OCI-LY1 (cell line): Measurements from ENCODE around the gene SLC9A8.

Source experiments
- H2AFZ ChIP-seq: fragments of 200-600 bp; sonication (generic), shearing (Covaris generic); 2 replicates; pipeline ENCODE4 v1.6.0; 2014; ENCODE audit warnings: antibody characterized with exemption, mild to moderate bottlenecking, low read length
- H3F3A ChIP-seq: fragments of 200-600 bp; sonication (generic), shearing (Covaris generic); 2 replicates; pipeline ENCODE4 v1.6.0; 2014; ENCODE audit warnings: mild to moderate bottlenecking, antibody characterized with exemption, low read length, moderate library complexity; ENCODE audit not compliant: insufficient read depth
- H3K27ac ChIP-seq: fragments of 200-600 bp; sonication (generic); 2 replicates; pipeline ENCODE4 v1.5.1; 2014; ENCODE audit warnings: low read length, mixed run types, mild to moderate bottlenecking, low read depth; ENCODE audit not compliant: poor library complexity, severe bottlenecking
- H3K27me3 ChIP-seq: fragments of 200-600 bp; sonication (generic); 2 replicates; pipeline ENCODE4 v1.6.0; 2014; ENCODE audit warnings: antibody characterized with exemption, mild to moderate bottlenecking, low read length, moderate library complexity; ENCODE audit not compliant: insufficient read depth
- H3K36me3 ChIP-seq: fragments of 200-600 bp; sonication (generic); 2 replicates; pipeline ENCODE4 v1.6.1; 2014; ENCODE audit warnings: mild to moderate bottlenecking, antibody characterized with exemption, low read length, moderate library complexity, mixed read lengths; ENCODE audit not compliant: insufficient read depth
- H3K4me1 ChIP-seq: fragments of 200-600 bp; sonication (generic); 2 replicates; pipeline ENCODE4 v1.5.1; 2014; ENCODE audit warnings: mild to moderate bottlenecking, low read length, moderate library complexity; ENCODE audit not compliant: insufficient read depth, severe bottlenecking
- H3K4me2 ChIP-seq: fragments of 200-600 bp; sonication (generic), shearing (Covaris generic); 2 replicates; pipeline ENCODE4 v1.6.1; 2014; ENCODE audit warnings: low read length
- H3K4me3 ChIP-seq: fragments of 200-600 bp; sonication (generic); 2 replicates; pipeline ENCODE4 v1.5.1; 2014; ENCODE audit warnings: low read length, low read depth, mild to moderate bottlenecking, mixed read lengths; ENCODE audit not compliant: poor library complexity, severe bottlenecking
- H3K79me2 ChIP-seq: fragments of 200-600 bp; shearing (Covaris generic); 2 replicates; pipeline ENCODE4 v1.6.1; 2016; ENCODE audit warnings: mixed run types, low read length, mixed read lengths; ENCODE audit not compliant: insufficient read depth
- H3K9ac ChIP-seq: fragments of 200-600 bp; sonication (generic), shearing (Covaris generic); 2 replicates; pipeline ENCODE4 v1.6.1; 2014; ENCODE audit warnings: mild to moderate bottlenecking, low read length, mixed read lengths
- H3K9me2 ChIP-seq: fragments of 200-600 bp; sonication (generic), shearing (Covaris generic); 2 replicates; pipeline ENCODE4 v1.6.1; 2014; ENCODE audit warnings: low read depth, mild to moderate bottlenecking, low read length, mixed read lengths
- H3K9me3 ChIP-seq: fragments of 200-600 bp; shearing (Covaris generic); 2 replicates; pipeline ENCODE4 v1.6.1; 2014; ENCODE audit warnings: low read length, mixed read lengths
- H4K20me1 ChIP-seq: fragments of 200-600 bp; sonication (generic), shearing (Covaris generic); 2 replicates; pipeline ENCODE4 v1.6.0; 2016; ENCODE audit warnings: mild to moderate bottlenecking, low read length; ENCODE audit not compliant: insufficient read depth
- EZH2 ChIP-seq: fragments of 200-600 bp; sonication (generic), shearing (Covaris generic); IDR thresholded peaks from 2 replicates; pipeline ENCODE4 v1.8.0; 2017; ENCODE audit warnings: borderline replicate concordance, mixed run types, mild to moderate bottlenecking, antibody characterized with exemption, low read length, moderate library complexity, mixed read lengths
- TF ChIP-seq, protein P1 (sequence below): fragments of 200-600 bp; sonication (generic), shearing (Covaris generic); IDR thresholded peaks from 2 replicates; pipeline ENCODE4 v1.5.1; 2017; ENCODE audit warnings: mild to moderate bottlenecking, antibody characterized with exemption, low read length, moderate library complexity, mixed read lengths

The SLC9A8 gene

DNA sequence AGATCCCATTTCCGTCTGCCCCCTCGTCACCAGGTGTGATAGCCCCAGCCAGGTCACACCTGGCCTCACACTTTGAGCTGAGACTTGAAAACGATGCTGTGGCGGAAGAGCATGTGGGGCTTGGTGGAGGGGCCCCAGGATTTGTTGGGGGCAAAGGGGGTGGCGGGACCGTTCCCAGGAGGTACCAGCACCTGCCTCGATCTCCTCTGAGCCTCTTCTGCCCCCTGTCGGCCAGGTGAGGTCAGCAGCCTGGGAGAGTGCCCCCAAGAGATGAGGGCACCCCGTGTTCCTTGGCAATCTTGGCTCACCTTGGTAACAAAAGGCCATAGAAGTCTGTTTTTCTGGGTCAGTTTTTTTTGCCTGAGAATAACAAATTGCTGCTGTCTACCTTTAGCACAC, 77.3 kb downstream of the SLC9A8 start:
- Histone ChIP-seq H3K27me3 (no peaks in the 10 kb centered on the region), H3K4me1 (peaks cover 48% of the 10 kb centered on the region), H3K36me3 (peaks cover 45% of the 10 kb centered on the region; the same call in 1 of the 2 replicates), H3K9me2 (no peaks in the 10 kb centered on the region), H3K9me3 (no peaks in the 10 kb centered on the region), H2AFZ (no peak overlapping the region), H3K4me2 (no peak overlapping the region), H3K9ac (no peak overlapping the region), H3K27ac (no peak overlapping the region), H4K20me1 (no peaks in the 10 kb centered on the region), H3K79me2 (no peaks in the 10 kb centered on the region), H3K4me3 (no peak overlapping the region), H3F3A (0 out of 2 replicates have a peak, but pooled peaks cover 3% of the 10 kb centered on the region)
- TF ChIP-seq, protein P1, sequence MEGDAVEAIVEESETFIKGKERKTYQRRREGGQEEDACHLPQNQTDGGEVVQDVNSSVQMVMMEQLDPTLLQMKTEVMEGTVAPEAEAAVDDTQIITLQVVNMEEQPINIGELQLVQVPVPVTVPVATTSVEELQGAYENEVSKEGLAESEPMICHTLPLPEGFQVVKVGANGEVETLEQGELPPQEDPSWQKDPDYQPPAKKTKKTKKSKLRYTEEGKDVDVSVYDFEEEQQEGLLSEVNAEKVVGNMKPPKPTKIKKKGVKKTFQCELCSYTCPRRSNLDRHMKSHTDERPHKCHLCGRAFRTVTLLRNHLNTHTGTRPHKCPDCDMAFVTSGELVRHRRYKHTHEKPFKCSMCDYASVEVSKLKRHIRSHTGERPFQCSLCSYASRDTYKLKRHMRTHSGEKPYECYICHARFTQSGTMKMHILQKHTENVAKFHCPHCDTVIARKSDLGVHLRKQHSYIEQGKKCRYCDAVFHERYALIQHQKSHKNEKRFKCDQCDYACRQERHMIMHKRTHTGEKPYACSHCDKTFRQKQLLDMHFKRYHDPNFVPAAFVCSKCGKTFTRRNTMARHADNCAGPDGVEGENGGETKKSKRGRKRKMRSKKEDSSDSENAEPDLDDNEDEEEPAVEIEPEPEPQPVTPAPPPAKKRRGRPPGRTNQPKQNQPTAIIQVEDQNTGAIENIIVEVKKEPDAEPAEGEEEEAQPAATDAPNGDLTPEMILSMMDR = peak; percentile 75
- no peak for TF ChIP-seq EZH2

GRCh38 chr20:49890471-49891361, 78.1 kb downstream of the SLC9A8 start:
- H3K27ac ChIP-seq = no peak overlapping the region
- peaks cover 38% of the 10 kb centered on the region; the same call in 1 of the 2 replicates for H3K36me3 ChIP-seq
- no peak overlapping the region for H3K9ac ChIP-seq
- no peak overlapping the region for H3K4me3 ChIP-seq
- H3K9me3 ChIP-seq = no peaks in the 10 kb centered on the region
- no peak for TF ChIP-seq EZH2
- TF ChIP-seq, protein P1 = no peak
- H3K4me2 ChIP-seq = no peak overlapping the region
- H2AFZ ChIP-seq = no peak overlapping the region
- no peaks in the 10 kb centered on the region for H3F3A ChIP-seq
- no peaks in the 10 kb centered on the region for H3K79me2 ChIP-seq
- H3K9me2 ChIP-seq = no peaks in the 10 kb centered on the region
- H3K4me1 ChIP-seq = peaks cover 40% of the 10 kb centered on the region
- H4K20me1 ChIP-seq = no peaks in the 10 kb centered on the region
- H3K27me3 ChIP-seq = no peaks in the 10 kb centered on the region

DNA sequence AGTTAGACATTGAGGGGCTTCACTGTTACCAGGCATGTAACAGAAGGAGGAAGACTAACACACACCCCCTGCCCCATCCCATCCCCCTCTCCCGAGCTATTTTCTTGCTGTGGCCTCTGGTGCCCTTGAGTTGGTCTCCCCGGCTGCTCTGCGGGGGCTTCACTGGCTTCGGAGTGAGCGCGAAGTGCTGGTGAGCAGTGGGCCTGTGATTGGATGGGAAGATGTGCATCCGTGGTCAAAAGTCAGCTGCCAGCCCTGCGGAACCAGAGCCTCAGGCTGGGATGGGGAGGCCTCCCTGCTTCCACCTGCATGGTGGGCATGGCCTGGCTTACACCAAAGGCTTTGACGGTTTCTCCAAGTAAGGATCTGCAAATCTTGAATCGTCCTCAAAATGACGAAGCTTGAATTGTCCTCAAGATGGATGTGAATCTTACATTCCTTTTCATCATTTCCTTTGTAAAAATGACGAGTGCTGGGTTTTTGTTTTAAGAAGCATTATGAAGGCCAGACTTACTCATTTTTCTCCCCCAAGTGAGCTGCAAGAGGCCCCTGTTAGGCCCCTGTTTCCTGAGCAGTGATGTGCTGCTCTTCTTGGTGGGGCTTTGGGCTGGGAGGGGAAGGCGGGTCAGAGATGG, 79.0 kb downstream of the SLC9A8 start:
- no peak overlapping the region for H3K4me2 ChIP-seq
- H3K27me3 ChIP-seq = no peaks in the 10 kb centered on the region
- peaks cover 31% of the 10 kb centered on the region for H3K4me1 ChIP-seq
- H3F3A ChIP-seq = no peaks in the 10 kb centered on the region
- no peaks in the 10 kb centered on the region for H3K9me3 ChIP-seq
- H3K9ac ChIP-seq = no peak overlapping the region
- TF ChIP-seq EZH2 = no peak
- TF ChIP-seq, protein P1 = no peak
- H2AFZ ChIP-seq = no peak overlapping the region
- H3K27ac ChIP-seq = no peak overlapping the region
- H4K20me1 ChIP-seq = no peaks in the 10 kb centered on the region
- no peaks in the 10 kb centered on the region for H3K79me2 ChIP-seq
- H3K9me2 ChIP-seq = no peaks in the 10 kb centered on the region
- H3K4me3 ChIP-seq = no peak overlapping the region
- H3K36me3 ChIP-seq = peaks cover 33% of the 10 kb centered on the region; the same call in 1 of the 2 replicates
